ENCODE results near the gene SMNDC1.

GRCh38 chr10:110300486-110300986 is 4.2 kb downstream of the SMNDC1 start:
- no peak for TF ChIP-seq CTCF (IDR thresholded peaks at IDR 0.05)
- no peak for TF ChIP-seq POLR2A (IDR thresholded peaks at IDR 0.05)
- TF ChIP-seq POLR2AphosphoS5 (IDR thresholded peaks at IDR 0.05), result no peak
